ENCODE data around the gene MAGI2. TPM values are rescaled to one million over a fixed set of nuclear protein-coding genes. Genes with fewer than 3 reads are reported as not detected.
"Not testable (repeated sequence)": the region's sequence is repeated elsewhere in the genome, so short reads cannot be mapped to it uniquely, and the experiment has no call there.

The MAGI2 gene
- total RNA-seq, 1 donor from 2014 or later, result 4.0 TPM

GRCh38 chr7:79084423-79084822 lies 369.0 kb downstream of the MAGI2 start:
- TF ChIP-seq CTCF (IDR thresholded peaks at IDR 0.05), result no peak
- H3K4me3 ChIP-seq, result no peak overlapping the region
- no peaks in the 10 kb centered on the region for H3K4me1 ChIP-seq
- intact Hi-C loops (cut with DNase I), result no loop called here
- H3K36me3 ChIP-seq, result no peaks in the 10 kb centered on the region
- H3K27me3 ChIP-seq, result no peaks in the 10 kb centered on the region
- no peak overlapping the region for H3K27ac ChIP-seq
- no peak for DNase-seq (ENCODE audit: low spot score in 2 of 2)
- peaks cover 7 to 21% of the 10 kb centered on the region in 2 donors for H3K9me3 ChIP-seq

GRCh38 chr7:79079919-79080554 lies 373.4 kb downstream of the MAGI2 start:
- Histone ChIP-seq H3K27ac (no peak overlapping the region), H3K36me3 (no peaks in the 10 kb centered on the region), H3K4me1 (no peaks in the 10 kb centered on the region), H3K9me3 (peaks cover 0 to 13% of the 10 kb centered on the region in 2 donors), H3K27me3 (no peaks in the 10 kb centered on the region), H3K4me3 (no peak overlapping the region)
- intact Hi-C loops (cut with DNase I), result no loop called here
- no peak for DNase-seq (ENCODE audit: low spot score in 2 of 2)
- no peak for TF ChIP-seq CTCF (IDR thresholded peaks at IDR 0.05)

- no peaks in the 10 kb centered on the region for H3K4me1 ChIP-seq
- H3K9me3 ChIP-seq, result peaks cover 0 to 15% of the 10 kb centered on the region in 2 donors
- H3K36me3 ChIP-seq, result no peaks in the 10 kb centered on the region
- no peak overlapping the region for H3K27ac ChIP-seq
- TF ChIP-seq CTCF (IDR thresholded peaks at IDR 0.05), result no peak
- DNase-seq (ENCODE audit: low spot score in 2 of 2), result no peak
- no peak overlapping the region for H3K4me3 ChIP-seq
- intact Hi-C loops (cut with DNase I), result no loop called here
- no peaks in the 10 kb centered on the region for H3K27me3 ChIP-seq
These were observed 375.2 kb downstream of the MAGI2 start for GRCh38 chr7:79078273-79078672.

- H3K27me3 ChIP-seq; H3K4me1 ChIP-seq; intact Hi-C loops (cut with DNase I); DNase-seq (ENCODE audit: low spot score in 2 of 2); H3K36me3 ChIP-seq; H3K4me3 ChIP-seq; H3K27ac ChIP-seq: not testable (repeated sequence)
- H3K9me3 ChIP-seq, result peaks cover 0 to 20% of the 10 kb centered on the region in 2 donors
These were observed 382.3 kb downstream of the MAGI2 start for GRCh38 chr7:79071187-79071586.

DNA sequence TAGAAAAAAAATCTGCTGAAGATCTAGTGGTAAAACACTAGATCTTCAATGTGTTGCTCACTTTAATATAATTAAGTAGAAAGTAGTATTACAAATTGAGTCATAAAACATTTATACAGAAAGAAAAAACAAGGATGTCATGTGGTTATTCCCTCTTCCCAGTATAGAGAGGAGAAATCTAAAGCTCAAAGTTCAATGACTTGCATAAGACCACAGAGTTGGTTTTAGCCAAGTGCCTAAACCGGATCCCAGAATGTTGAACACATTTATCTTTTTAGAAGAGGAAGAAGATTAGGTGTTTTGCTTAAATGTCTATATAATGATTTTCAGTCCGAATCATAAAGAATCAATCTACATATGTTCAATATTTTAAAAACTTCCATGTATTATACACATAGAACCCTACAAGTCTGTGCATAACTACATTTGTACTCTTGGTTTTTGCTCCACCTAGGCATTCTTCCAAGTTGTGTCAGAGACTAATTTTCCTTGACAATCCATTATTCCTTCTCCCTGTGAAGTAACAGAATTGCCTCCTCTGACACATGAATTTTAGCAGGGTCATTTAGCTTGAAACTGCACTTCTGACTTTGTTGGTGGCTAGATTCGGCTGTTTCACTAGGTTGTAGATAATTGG lies 389.2 kb downstream of the MAGI2 start:
- no peak overlapping the region for H3K4me3 ChIP-seq
- intact Hi-C loops (cut with DNase I), result no loop called here
- no peaks in the 10 kb centered on the region for H3K27me3 ChIP-seq
- no peak overlapping the region for H3K27ac ChIP-seq
- no peak for DNase-seq (ENCODE audit: low spot score in 2 of 2)
- H3K36me3 ChIP-seq, result no peaks in the 10 kb centered on the region
- H3K9me3 ChIP-seq, result peaks cover 0 to 17% of the 10 kb centered on the region in 2 donors
- H3K4me1 ChIP-seq, result no peaks in the 10 kb centered on the region
- no peak for TF ChIP-seq CTCF (IDR thresholded peaks at IDR 0.05)

- TF ChIP-seq CTCF (IDR thresholded peaks at IDR 0.05), result no peak
- H3K4me1 ChIP-seq, result no peaks in the 10 kb centered on the region
- H3K4me3 ChIP-seq, result no peak overlapping the region
- no peak for DNase-seq (ENCODE audit: low spot score in 2 of 2)
- intact Hi-C loops (cut with DNase I), result no loop called here
- no peaks in the 10 kb centered on the region for H3K27me3 ChIP-seq
- no peak overlapping the region for H3K27ac ChIP-seq
- peaks cover 0 to 17% of the 10 kb centered on the region in 2 donors for H3K9me3 ChIP-seq
- no peaks in the 10 kb centered on the region for H3K36me3 ChIP-seq
These were observed 390.3 kb downstream of the MAGI2 start for GRCh38 chr7:79063019-79063698.

Data from ascending aorta (tissue), 2 donors.